HT-29 (cell line): ENCODE measurements around the gene PITRM1. TPM values are rescaled to one million over a fixed set of nuclear protein-coding genes. Genes with fewer than 3 reads are reported as not detected.

Source experiments
- total RNA-seq: library from RNA; depleted of rRNA; stranded (reverse); fragments of >200 nt; shearing (Covaris generic); gene quantifications from 2 replicates; pipeline ENCODE4 v1.2.3, GENCODE V29; 2014; rRNA removed

PITRM1 gene
- total RNA-seq, 1 experiment from 2014 or later = 80.7 TPM

Other genes with a start within 250 kb of the PITRM1 start
- gene PFKP, start 105.2 kb downstream of the PITRM1 start, total RNA-seq = 178 and 185 TPM in 2 replicates